ENCODE measurements around the gene BNIP5. TPM values are rescaled to one million over a fixed set of nuclear protein-coding genes. Genes with fewer than 3 reads are reported as not detected.

The BNIP5 gene
- total RNA-seq, 2 experiments from 2014 or later: not detected

DNA sequence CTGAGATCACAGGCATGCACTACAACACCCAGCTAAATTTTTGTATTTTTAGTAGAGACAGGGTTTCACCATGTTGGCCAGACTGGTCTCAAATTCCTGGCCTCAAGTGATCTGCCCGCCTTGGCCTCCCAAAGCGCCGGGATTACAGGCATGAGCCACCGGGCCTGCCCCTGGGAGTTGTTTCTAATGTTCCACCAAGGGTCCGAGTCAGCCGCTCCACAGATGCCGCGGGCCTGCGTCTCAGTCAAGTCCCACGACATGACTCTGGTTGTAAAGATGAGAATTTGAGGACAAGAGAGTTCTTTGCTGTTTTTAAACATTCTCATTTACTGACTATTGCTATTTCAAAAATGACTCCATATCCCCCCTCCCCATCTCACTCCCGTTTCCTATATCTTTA, 30.8 kb downstream of the BNIP5 start:
- BruUV-seq (replicated peaks): no TSS peak
- H3K4me1 ChIP-seq (ENCODE audit: insufficient read depth, low read length, poor library complexity, severe bottlenecking): peaks cover 4% of the 10 kb centered on the region
- H2AFZ ChIP-seq (ENCODE audit: low read length): no peak overlapping the region
- no peak overlapping the region for H3K4me3 ChIP-seq (ENCODE audit: low read depth, low read length, poor library complexity, severe bottlenecking)
- POLR2A ChIA-PET: interaction anchor here (0.6 to 1.2 kb wide), 5 partner anchors 31 to 773 kb away, joined by 3 to 5 read pairs (median 5); partner anchors contain the start of gene BNIP5
- no peak for DNase-seq (ENCODE audit: low spot score)
- no peaks in the 10 kb centered on the region for H3K79me2 ChIP-seq (ENCODE audit: insufficient read depth, low read depth, low read length)
- H3K9me2 ChIP-seq (ENCODE audit: insufficient read depth, low read length): no peaks in the 10 kb centered on the region
- H3K36me3 ChIP-seq (ENCODE audit: insufficient read depth, low read length): no peaks in the 10 kb centered on the region
- CTCF ChIA-PET (ENCODE audit: unreplicated experiment): no interaction called here
- H4K20me1 ChIP-seq (ENCODE audit: insufficient read depth, low read length): no peaks in the 10 kb centered on the region
- no peak overlapping the region for H3K27ac ChIP-seq (ENCODE audit: low read depth, low read length, poor library complexity, severe bottlenecking)
- TF ChIP-seq CTCF (conservative IDR thresholded peaks at IDR 0.05; ENCODE audit: low read length) (no peak), EZH2phosphoT487 (IDR thresholded peaks at IDR 0.05; ENCODE audit: borderline replicate concordance, low read depth, low read length) (no peak)
- H3K9me3 ChIP-seq (ENCODE audit: low read length): no peaks in the 10 kb centered on the region
- intact Hi-C loops (cut with micrococcal nuclease; ENCODE audit: unreplicated experiment): no loop called here
- no peak overlapping the region for H3K4me2 ChIP-seq (ENCODE audit: low read length)

- H3K4me3 ChIP-seq (ENCODE audit: low read depth, low read length, poor library complexity, severe bottlenecking): no peak overlapping the region
- intact Hi-C loops (cut with micrococcal nuclease; ENCODE audit: unreplicated experiment): loop anchor here (1.0 to 5.0 kb wide), 3 partner anchors 58 to 276 kb away; partner anchors contain the start of gene MAPK14
- no peaks in the 10 kb centered on the region for H4K20me1 ChIP-seq (ENCODE audit: insufficient read depth, low read length)
- TF ChIP-seq EZH2phosphoT487 (IDR thresholded peaks at IDR 0.05; ENCODE audit: borderline replicate concordance, low read depth, low read length) (no peak), CTCF (conservative IDR thresholded peaks at IDR 0.05; ENCODE audit: low read length) (peak; percentile 97)
- H3K4me2 ChIP-seq (ENCODE audit: low read length): no peak overlapping the region
- no peaks in the 10 kb centered on the region for H3K79me2 ChIP-seq (ENCODE audit: insufficient read depth, low read depth, low read length)
- DNase-seq (ENCODE audit: low spot score): peak; percentile 95
- peaks cover 4% of the 10 kb centered on the region for H3K4me1 ChIP-seq (ENCODE audit: insufficient read depth, low read length, poor library complexity, severe bottlenecking)
- no peaks in the 10 kb centered on the region for H3K9me2 ChIP-seq (ENCODE audit: insufficient read depth, low read length)
- ChIA-PET POLR2A (no interaction called here), CTCF (ENCODE audit: unreplicated experiment) (interaction anchor here (0.6 to 1.6 kb wide), 3 partner anchors 9 to 19 kb away, joined by 3 to 7 read pairs (median 4); no protein-coding TSS in a partner anchor)
- no peak overlapping the region for H3K27ac ChIP-seq (ENCODE audit: low read depth, low read length, poor library complexity, severe bottlenecking)
- no peaks in the 10 kb centered on the region for H3K9me3 ChIP-seq (ENCODE audit: low read length)
- H3K36me3 ChIP-seq (ENCODE audit: insufficient read depth, low read length): no peaks in the 10 kb centered on the region
- BruUV-seq (replicated peaks): no TSS peak
- H2AFZ ChIP-seq (ENCODE audit: low read length): peak overlapping the region; percentile 32; the same call in 1 of the 2 replicates
Observed at GRCh38 chr6:36302227-36302976, 34.3 kb downstream of the BNIP5 start.

GRCh38 chr6:36301781-36302180, 34.9 kb downstream of the BNIP5 start:
- H3K79me2 ChIP-seq (ENCODE audit: insufficient read depth, low read depth, low read length): no peaks in the 10 kb centered on the region
- no peak overlapping the region for H3K27ac ChIP-seq (ENCODE audit: low read depth, low read length, poor library complexity, severe bottlenecking)
- POLR2A ChIA-PET: no interaction called here
- H2AFZ ChIP-seq (ENCODE audit: low read length): no peak overlapping the region
- H3K36me3 ChIP-seq (ENCODE audit: insufficient read depth, low read length): no peaks in the 10 kb centered on the region
- TF ChIP-seq EZH2phosphoT487 (IDR thresholded peaks at IDR 0.05; ENCODE audit: borderline replicate concordance, low read depth, low read length) (no peak), CTCF (conservative IDR thresholded peaks at IDR 0.05; ENCODE audit: low read length) (no peak)
- H3K4me1 ChIP-seq (ENCODE audit: insufficient read depth, low read length, poor library complexity, severe bottlenecking): peaks cover 4% of the 10 kb centered on the region
- intact Hi-C loops (cut with micrococcal nuclease; ENCODE audit: unreplicated experiment): loop anchor here (1.0 to 5.0 kb wide), 3 partner anchors 59 to 275 kb away; partner anchors contain the start of gene MAPK14
- CTCF ChIA-PET (ENCODE audit: unreplicated experiment): interaction anchor here (1.4 to 1.6 kb wide), 2 partner anchors 11 to 19 kb away, joined by 4 to 7 read pairs; no protein-coding TSS in a partner anchor
- no peak overlapping the region for H3K4me2 ChIP-seq (ENCODE audit: low read length)
- H3K4me3 ChIP-seq (ENCODE audit: low read depth, low read length, poor library complexity, severe bottlenecking): no peak overlapping the region
- no TSS peak for BruUV-seq (replicated peaks)
- H3K9me2 ChIP-seq (ENCODE audit: insufficient read depth, low read length): no peaks in the 10 kb centered on the region
- H4K20me1 ChIP-seq (ENCODE audit: insufficient read depth, low read length): no peaks in the 10 kb centered on the region
- DNase-seq (ENCODE audit: low spot score): no peak
- no peaks in the 10 kb centered on the region for H3K9me3 ChIP-seq (ENCODE audit: low read length)
